Hepatocyte (in vitro differentiated cells): Measurements from ENCODE around the gene KCNQ5.

Experiments used
- EZH2 ChIP-seq: fragments of 200-600 bp; sonication (generic); IDR thresholded peaks from 2 replicates; pipeline ENCODE4 v1.6.1; 2016; ENCODE audit warnings: antibody characterized with exemption, mild to moderate bottlenecking, borderline replicate concordance
- EZH2phosphoT487 ChIP-seq: fragments of 200-600 bp; sonication (generic); IDR thresholded peaks from one replicate; pipeline ENCODE4 v1.6.1; 2018; ENCODE audit warnings: antibody characterized with exemption, mild to moderate bottlenecking, low read depth, moderate library complexity; ENCODE audit not compliant: unreplicated experiment, severe bottlenecking
- TF ChIP-seq, protein P1 (sequence below): fragments of 200-600 bp; sonication (generic); IDR thresholded peaks from 2 replicates; pipeline ENCODE4 v1.5.1; 2016; ENCODE audit warnings: antibody characterized with exemption, mild to moderate bottlenecking; ENCODE audit not compliant: poor library complexity

- TF ChIP-seq, protein P1, sequence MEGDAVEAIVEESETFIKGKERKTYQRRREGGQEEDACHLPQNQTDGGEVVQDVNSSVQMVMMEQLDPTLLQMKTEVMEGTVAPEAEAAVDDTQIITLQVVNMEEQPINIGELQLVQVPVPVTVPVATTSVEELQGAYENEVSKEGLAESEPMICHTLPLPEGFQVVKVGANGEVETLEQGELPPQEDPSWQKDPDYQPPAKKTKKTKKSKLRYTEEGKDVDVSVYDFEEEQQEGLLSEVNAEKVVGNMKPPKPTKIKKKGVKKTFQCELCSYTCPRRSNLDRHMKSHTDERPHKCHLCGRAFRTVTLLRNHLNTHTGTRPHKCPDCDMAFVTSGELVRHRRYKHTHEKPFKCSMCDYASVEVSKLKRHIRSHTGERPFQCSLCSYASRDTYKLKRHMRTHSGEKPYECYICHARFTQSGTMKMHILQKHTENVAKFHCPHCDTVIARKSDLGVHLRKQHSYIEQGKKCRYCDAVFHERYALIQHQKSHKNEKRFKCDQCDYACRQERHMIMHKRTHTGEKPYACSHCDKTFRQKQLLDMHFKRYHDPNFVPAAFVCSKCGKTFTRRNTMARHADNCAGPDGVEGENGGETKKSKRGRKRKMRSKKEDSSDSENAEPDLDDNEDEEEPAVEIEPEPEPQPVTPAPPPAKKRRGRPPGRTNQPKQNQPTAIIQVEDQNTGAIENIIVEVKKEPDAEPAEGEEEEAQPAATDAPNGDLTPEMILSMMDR: no peak
- TF ChIP-seq EZH2phosphoT487: no peak
- TF ChIP-seq EZH2: no peak
Measured at GRCh38 chr6:72826037-72826436, 204.2 kb downstream of the KCNQ5 start.
